ENCODE measurements around the gene TNS2.

DNA sequence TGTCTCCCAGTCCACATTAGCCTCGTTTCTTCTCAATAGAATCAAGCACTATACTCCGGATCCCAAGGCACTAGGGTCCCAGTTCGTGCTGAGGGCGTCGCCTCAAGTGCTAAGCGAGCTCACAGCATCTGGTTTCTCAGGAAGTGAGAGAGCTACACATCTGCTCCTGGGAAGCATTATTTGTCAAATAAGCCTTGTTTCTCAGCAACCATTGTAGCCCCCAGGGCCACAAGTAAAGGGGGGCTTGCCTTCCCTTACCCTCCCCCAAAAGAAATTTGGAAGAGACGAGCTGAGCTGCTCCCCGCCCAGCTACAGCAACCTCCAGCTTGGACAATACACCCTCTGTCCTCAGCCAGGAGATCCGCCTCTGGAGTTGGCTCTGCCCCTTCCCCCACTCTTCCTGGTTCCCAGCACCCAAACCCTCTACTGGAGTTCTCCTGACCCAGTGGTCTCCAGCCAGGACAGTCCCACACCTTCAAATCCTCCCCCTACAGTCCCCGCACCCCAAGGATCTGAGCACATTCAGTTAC lies 5.7 kb upstream of the TNS2 start:
- TF ChIP-seq CTCF (IDR thresholded peaks at IDR 0.05; ENCODE audit: insufficient read depth, low read depth, low read length) = no peak
- no peak for TF ChIP-seq EZH2 (IDR thresholded peaks at IDR 0.05; ENCODE audit: insufficient read depth, low read length)

Measured in astrocyte (in vitro differentiated cells and primary cell).